HepG2 (cell line): ENCODE data around the gene CAPN9. TPM values are rescaled to one million over a fixed set of nuclear protein-coding genes. Genes with fewer than 3 reads are reported as not detected.

ENCODE experiments used
- DNMT3B ChIP-seq: conservative IDR thresholded peaks from 2 replicates; pipeline ENCODE4 v1.6.1; 2016; ENCODE audit warnings: missing biosample characterization, control low read depth
- GABPB1 ChIP-seq: IDR thresholded peaks from 2 replicates; pipeline ENCODE4 v1.6.1; 2016; ENCODE audit warnings: mild to moderate bottlenecking, missing genetic modification reagents, moderate library complexity, missing compliant biosample characterization
- GLMP ChIP-seq: sonication (generic); formaldehyde crosslinking; IDR thresholded peaks from 2 replicates; pipeline ENCODE4 v1.9.0; 2021; ENCODE audit warnings: missing genetic modification reagents, mild to moderate bottlenecking, borderline replicate concordance
- KAT8 ChIP-seq: IDR thresholded peaks from 2 replicates; pipeline ENCODE4 v1.6.1; 2016; ENCODE audit warnings: missing genetic modification reagents, missing compliant biosample characterization
- MTF1 ChIP-seq: sonication (generic); formaldehyde crosslinking; IDR thresholded peaks from 2 replicates; pipeline ENCODE4 v1.5.0; 2020; ENCODE audit warnings: missing genetic modification reagents
- NRL ChIP-seq: sonication (generic); formaldehyde crosslinking; IDR thresholded peaks from 2 replicates; pipeline ENCODE4 v1.5.0; 2020; ENCODE audit warnings: missing genetic modification reagents, mild to moderate bottlenecking, moderate library complexity, borderline replicate concordance
- PHB2 ChIP-seq: fragments of 450-650 bp; IDR thresholded peaks from 2 replicates; pipeline ENCODE4 v1.6.1; 2018; ENCODE audit not compliant: partially characterized antibody
- PHF20 ChIP-seq: sonication (generic); formaldehyde crosslinking; IDR thresholded peaks from 2 replicates; pipeline ENCODE4 v1.5.0; 2020; ENCODE audit warnings: mild to moderate bottlenecking, missing genetic modification reagents
- RORA ChIP-seq: sonication (generic); formaldehyde crosslinking; IDR thresholded peaks from 2 replicates; pipeline ENCODE4 v1.5.0; 2020; ENCODE audit warnings: mild to moderate bottlenecking, missing genetic modification reagents, moderate library complexity
- SP5 ChIP-seq: IDR thresholded peaks from 2 replicates; pipeline ENCODE4 v1.6.1; 2016; ENCODE audit warnings: low read depth, borderline replicate concordance
- SRSF1 ChIP-seq: fragments of 200-400 bp; formaldehyde crosslinking; optimal IDR thresholded peaks from 2 replicates; pipeline ENCODE3; 2017; ENCODE audit warnings: mild to moderate bottlenecking, low read depth, low read length, moderate library complexity
- TBX2 ChIP-seq: sonication (generic); formaldehyde crosslinking; IDR thresholded peaks from 2 replicates; pipeline ENCODE4 v1.5.0; 2020; ENCODE audit warnings: missing genetic modification reagents, mild to moderate bottlenecking, borderline replicate concordance
- ZFP36L1 ChIP-seq: sonication (generic); formaldehyde crosslinking; IDR thresholded peaks from 2 replicates; pipeline ENCODE4 v1.8.0; 2022; ENCODE audit warnings: mild to moderate bottlenecking, missing genetic modification reagents, moderate library complexity
- ZNF136 ChIP-seq: sonication (generic); formaldehyde crosslinking; IDR thresholded peaks from 2 replicates; pipeline ENCODE4 v1.8.1; 2022; ENCODE audit warnings: low read depth, mild to moderate bottlenecking, moderate library complexity, missing genetic modification reagents
- ZNF34 ChIP-seq: sonication (generic); formaldehyde crosslinking; IDR thresholded peaks from 2 replicates; pipeline ENCODE4 v1.4.0; 2020; ENCODE audit warnings: mild to moderate bottlenecking, missing genetic modification reagents, borderline replicate concordance
- ZNF367 ChIP-seq: sonication (generic); formaldehyde crosslinking; IDR thresholded peaks from 2 replicates; pipeline ENCODE4 v1.4.0; 2020; ENCODE audit warnings: missing genetic modification reagents, borderline replicate concordance
- ZNF431 ChIP-seq: sonication (generic); formaldehyde crosslinking; IDR thresholded peaks from 2 replicates; pipeline ENCODE4 v1.9.0; 2022; ENCODE audit warnings: missing genetic modification reagents, low read depth, mild to moderate bottlenecking, borderline replicate concordance
- ZNF609 ChIP-seq: sonication (generic); formaldehyde crosslinking; IDR thresholded peaks from 2 replicates; pipeline ENCODE4 v1.4.0; 2020; ENCODE audit warnings: mild to moderate bottlenecking, missing genetic modification reagents, borderline replicate concordance
- ZNF709 ChIP-seq: sonication (generic); formaldehyde crosslinking; IDR thresholded peaks from 2 replicates; pipeline ENCODE4 v1.5.0; 2020; ENCODE audit warnings: mild to moderate bottlenecking, missing genetic modification reagents
- ZNF883 ChIP-seq: sonication (generic); formaldehyde crosslinking; IDR thresholded peaks from 2 replicates; pipeline ENCODE4 v1.5.1; 2020; ENCODE audit warnings: mild to moderate bottlenecking, missing genetic modification reagents; ENCODE audit errors: not compliant biosample characterization
- polyA plus RNA-seq, 8 experiments: library from polyadenylated mRNA; depleted of rRNA in 3 of 8; stranded (reverse) in 7 of 8; unstranded in 1 of 8; fragments of >200 nt; fragmentation: Illumina TruSeq in 4 of 8; extraction: Trizol in 4 of 8; gene quantifications; 2 replicates each; pipeline versions ENCODE4 v1.2.1 to v1.2.3, GENCODE V29; 2011 to 2016; ENCODE audit warnings: low read depth in 4 of 8, missing spikeins in 1 of 8, mixed read lengths in 1 of 8; ENCODE audit not compliant: insufficient read depth in 1 of 8
- total RNA-seq, 5 experiments: library from RNA; depleted of rRNA; stranded (reverse); fragments of >200 nt; fragmentation: Illumina TruSeq; extraction: Trizol; gene quantifications; 2 replicates each; pipeline ENCODE4 v1.2.3, GENCODE V29; 2016; ENCODE audit warnings: low read depth in 1 of 5
- TF ChIP-seq, protein P1 (sequence below): sonication (generic); formaldehyde crosslinking; IDR thresholded peaks from 2 replicates; pipeline ENCODE4 v1.4.0; 2020; ENCODE audit warnings: missing genetic modification reagents

The CAPN9 gene
- total and polyA plus RNA-seq, 2 of the 13 experiments (the other 11 are each of a cell fraction or from before 2014, with no cell fraction given): 0.04 to 0.31 TPM

GRCh38 chr1:230708631-230709580 is 38.3 kb upstream of the CAPN9 start (continued):
- TF ChIP-seq, protein P1, sequence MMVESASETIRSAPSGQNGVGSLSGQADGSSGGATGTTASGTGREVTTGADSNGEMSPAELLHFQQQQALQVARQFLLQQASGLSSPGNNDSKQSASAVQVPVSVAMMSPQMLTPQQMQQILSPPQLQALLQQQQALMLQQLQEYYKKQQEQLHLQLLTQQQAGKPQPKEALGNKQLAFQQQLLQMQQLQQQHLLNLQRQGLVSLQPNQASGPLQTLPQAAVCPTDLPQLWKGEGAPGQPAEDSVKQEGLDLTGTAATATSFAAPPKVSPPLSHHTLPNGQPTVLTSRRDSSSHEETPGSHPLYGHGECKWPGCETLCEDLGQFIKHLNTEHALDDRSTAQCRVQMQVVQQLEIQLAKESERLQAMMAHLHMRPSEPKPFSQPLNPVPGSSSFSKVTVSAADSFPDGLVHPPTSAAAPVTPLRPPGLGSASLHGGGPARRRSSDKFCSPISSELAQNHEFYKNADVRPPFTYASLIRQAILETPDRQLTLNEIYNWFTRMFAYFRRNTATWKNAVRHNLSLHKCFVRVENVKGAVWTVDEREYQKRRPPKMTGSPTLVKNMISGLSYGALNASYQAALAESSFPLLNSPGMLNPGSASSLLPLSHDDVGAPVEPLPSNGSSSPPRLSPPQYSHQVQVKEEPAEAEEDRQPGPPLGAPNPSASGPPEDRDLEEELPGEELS (CRISPR knock-in tag): peak; percentile 93
- TF ChIP-seq SRSF1 (no peak), ZNF709 (no peak), PHB2 (no peak), ZFP36L1 (CRISPR knock-in tag) (peak; percentile 96), ZNF136 (CRISPR knock-in tag) (peak; percentile 81; the same call in 1 of the 2 replicates), GABPB1 (CRISPR knock-in tag) (peak; percentile 81), ZNF367 (peak; percentile 16; the same call in 1 of the 2 replicates), ZNF34 (CRISPR knock-in tag) (no peak), MTF1 (CRISPR knock-in tag) (peak; percentile 99), SP5 (CRISPR knock-in tag) (peak; percentile 93), RORA (CRISPR knock-in tag) (peak; percentile 72; the same call in 1 of the 2 replicates), ZNF431 (CRISPR knock-in tag) (peak; percentile 36; the same call in 1 of the 2 replicates), TBX2 (peak; percentile 98), GLMP (CRISPR knock-in tag) (0 out of 2 replicates have a peak, but pooled peaks have one; percentile 33), PHF20 (peak; percentile 39; the same call in 1 of the 2 replicates), KAT8 (CRISPR knock-in tag) (peak; percentile 76; the same call in 1 of the 2 replicates), NRL (0 out of 2 replicates have a peak, but pooled peaks have one; percentile 35), DNMT3B (CRISPR knock-in tag) (no peak), ZNF883 (peak; percentile 83), ZNF609 (peak; percentile 96)
